OCI-M2 (cell line): ENCODE measurements around the gene GBF1.
A peak's percentile ranks its signal among the peaks of the same experiment; 100 is the strongest.

Source experiments
- DNase-seq: peaks from one replicate; lab custom pipeline; 2025; ENCODE audit not compliant: unreplicated experiment; lab: John Stamatoyannopoulos, UW

GBF1 gene

DNA sequence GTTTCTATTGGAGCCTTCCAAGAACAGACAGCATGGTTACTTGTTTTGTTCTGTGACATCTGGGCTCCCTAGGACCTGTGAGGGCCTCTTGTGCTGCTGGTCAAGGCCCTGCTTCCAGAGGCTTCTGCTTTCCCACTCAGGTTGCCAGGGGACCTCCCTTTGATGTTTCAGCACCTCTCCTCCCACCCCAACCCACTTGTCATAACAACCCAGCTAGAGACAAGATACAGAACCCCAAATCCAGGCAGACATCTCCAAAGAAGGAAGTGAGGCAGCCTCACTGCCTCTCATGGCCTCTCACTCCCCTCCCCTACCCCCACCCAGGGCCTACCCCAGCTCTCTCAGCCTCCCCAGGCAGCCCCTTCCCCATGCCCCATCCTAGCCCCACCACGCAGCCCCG, 161.5 kb downstream of the GBF1 start:
- no peak for DNase-seq

DNA sequence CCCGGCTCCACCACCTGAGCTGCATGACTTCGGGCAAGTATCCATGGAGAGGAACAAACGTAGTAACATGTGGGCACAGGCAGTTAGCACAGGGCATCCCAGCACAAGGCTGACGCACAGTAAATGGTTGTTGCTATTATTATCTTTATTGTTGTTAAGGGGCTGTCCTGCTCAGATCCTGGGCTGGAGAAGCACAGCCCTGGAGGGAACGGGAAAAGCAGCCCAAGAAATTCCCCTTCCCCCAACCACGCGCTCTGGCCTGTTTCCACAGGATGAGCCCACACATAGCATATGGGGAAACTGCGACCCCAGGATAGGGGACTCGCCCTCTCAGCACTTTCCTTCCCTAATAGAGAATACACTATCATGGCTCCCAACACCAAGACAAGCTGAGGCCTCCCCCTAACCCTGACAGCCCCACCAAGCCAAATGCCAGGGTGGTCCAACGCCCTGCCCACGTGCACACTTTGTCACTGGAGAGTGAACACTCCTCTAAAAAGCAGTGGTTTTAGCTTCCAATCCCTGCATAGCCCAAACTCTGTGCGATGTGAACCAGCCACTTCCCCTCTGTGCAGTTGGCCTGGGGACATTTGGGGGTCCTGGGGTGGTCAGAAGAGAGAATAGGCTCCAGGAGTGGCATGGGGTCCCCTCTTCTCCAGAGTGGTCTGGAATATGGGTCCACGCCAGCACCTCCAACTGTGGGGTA, 162.2 kb downstream of the GBF1 start:
- no peak for DNase-seq

DNA sequence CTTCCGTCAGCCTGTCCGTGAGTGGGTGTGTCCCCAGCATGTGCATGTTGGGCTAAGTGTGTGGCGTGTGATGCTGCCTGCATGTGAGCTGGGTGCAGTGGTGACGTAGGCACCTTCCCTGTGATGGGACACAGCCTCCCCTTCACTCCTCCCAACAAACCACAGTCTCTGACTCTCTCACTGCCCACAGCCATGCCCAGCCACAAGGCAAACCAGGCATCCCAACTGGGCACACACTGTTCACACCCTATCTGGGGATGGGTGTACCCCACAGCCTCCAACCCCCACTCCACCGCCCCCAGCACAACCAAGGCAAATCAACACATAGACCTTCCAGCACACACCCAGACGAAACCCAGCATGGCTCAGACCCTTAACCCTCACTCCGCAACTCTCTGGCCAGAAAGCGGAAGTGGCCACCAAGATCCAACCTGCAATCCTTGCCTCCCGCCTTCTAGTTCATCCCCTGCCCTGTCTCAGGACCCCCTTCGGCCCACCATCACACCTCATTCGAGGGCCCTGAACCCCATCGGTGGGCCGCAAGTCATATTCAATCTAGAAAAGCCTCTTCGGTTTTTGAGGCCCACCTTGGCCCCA, 162.9 kb downstream of the GBF1 start:
- no peak for DNase-seq

DNA sequence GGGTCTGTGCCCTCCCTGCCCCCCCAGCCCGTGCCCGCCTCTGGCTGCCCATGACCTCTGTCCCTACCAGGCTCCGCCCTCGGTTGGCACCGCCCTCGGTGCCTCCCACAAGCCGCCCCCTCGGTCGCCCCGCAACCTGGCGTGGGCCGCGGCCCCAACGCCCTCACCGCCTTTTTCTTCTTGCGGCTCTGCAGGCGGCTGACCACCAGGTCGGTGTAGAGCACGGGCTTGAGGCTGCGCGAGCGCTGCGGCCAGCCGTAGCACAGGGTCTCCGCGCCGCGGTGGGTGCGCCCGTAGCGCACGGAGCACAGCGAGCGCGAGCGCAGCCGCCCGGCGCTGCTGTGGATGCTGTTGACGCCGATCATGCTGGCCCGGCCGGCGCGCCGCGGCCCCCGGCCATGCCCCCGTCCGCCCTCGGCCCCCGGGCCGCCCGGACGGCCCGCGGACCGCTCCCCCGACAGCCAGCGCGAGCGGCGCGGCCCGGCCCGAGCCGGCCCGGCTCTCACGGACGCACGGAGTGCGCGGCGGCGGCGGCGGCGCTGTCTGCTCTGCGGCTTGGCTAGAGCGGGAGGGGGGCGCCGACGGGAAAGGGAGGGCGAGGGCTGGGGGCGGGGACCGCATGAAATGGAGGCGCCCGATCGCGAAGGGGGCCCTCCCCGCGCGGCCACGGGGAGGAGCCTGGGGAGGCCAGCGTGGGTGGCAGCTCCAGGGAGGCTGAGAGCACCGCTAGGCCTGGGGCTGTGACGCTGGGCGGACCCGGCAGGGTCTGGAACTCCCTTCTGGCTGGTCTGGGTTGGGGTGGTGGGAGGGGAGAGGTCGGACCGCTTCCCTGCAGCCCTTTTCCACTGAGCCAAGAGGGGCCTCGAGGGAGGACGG, 163.6 kb downstream of the GBF1 start:
- DNase-seq, result no peak

- DNase-seq, result no peak
These were observed 164.5 kb downstream of the GBF1 start for GRCh38 chr10:102409604-102410428.

DNA sequence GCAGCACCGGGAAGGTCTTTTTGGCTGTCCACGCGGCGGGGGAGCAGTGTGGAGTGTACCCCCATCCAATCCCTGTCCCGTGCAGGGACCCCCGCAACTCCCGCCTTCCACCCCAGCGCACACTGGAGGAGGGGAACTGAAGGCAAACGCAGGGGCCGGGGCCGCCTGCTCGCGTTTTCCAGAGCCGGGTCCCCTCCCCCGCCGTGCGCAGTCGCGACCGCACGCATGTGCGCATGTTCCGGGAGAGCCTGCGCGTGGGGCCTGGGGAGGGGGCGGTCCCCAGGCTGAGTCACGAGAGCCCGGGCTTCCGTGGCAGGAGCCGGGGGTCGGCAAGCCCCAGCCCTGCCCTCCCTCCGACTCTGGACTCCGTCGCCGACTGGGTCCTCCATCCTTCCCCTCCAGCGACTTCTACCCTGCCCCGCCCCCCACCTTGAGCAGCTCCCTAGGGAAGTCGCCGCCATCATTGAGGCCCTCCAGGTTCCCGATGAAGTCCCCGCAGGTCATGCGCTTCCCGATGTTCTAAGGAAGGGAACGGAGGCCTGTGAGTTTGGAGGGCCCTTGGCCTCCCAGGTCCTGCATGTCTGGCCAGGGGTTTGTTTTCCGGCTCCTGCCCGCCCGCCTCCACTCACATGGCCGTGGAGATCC, 165.2 kb downstream of the GBF1 start:
- DNase-seq, result no peak

DNA sequence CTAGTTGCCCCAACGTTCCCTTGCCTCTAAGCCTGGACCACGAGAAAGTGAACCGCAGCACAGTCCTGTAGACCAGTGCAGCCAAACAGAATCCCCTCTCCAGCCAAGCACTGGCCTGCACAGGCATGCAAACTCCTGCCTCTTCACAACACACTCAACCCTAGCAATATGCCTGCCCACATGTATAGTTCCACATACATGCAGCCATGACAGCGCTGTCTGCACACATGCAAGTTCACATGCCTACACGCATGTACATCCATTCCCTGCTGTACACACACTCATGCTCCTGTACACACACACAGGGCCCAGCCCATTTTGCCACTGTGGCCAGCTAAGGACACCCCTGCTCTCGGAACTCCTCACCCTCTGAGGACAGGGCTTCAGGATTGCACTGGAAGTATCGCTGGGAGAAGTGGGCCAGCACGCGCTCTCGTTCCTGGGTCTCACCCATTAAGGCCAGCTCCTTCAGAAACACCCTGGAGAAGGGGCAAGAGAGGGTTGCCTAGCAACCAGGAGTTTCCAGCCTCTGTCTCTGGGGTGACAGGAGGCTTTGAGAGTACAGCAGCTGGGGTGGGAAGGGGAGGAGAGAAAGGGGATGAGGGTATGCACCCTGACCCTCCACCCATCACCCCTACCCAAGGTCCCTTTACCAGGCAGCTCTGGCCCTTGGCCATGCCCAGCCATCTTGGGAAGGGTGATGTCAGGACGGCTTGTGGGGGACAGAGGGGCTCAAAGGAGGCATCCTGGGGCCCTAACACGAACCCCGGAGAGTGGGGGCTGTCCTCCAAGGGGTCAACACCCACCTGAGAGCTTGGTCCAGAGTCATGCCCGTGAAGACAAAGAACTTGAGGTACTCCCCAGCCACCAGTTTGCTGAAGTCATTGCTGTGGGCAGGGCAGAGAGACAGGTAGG, 166.3 kb downstream of the GBF1 start:
- no peak for DNase-seq

DNA sequence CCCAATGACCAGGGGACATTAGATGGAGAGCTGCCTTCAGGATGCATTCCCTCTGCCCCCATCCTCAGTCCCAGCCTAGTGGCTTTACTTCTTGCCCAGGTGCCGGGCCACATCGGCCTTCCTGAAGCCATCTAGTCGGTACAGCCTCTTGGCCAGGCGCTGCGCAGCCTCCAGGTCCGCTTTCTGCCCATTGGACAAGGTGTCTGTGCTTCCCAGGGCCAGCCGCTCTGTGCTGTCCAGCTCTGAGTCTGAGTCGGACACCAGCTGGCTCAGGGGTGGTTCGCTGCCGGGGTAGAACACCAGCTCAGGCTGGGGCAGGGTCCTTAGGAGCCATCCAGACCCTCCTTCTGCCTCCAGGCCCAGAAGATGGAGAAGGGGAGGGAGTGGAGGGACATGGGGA, 167.0 kb downstream of the GBF1 start:
- no peak for DNase-seq

GRCh38 chr10:102413053-102413705, 167.8 kb downstream of the GBF1 start:
- no peak for DNase-seq

DNA sequence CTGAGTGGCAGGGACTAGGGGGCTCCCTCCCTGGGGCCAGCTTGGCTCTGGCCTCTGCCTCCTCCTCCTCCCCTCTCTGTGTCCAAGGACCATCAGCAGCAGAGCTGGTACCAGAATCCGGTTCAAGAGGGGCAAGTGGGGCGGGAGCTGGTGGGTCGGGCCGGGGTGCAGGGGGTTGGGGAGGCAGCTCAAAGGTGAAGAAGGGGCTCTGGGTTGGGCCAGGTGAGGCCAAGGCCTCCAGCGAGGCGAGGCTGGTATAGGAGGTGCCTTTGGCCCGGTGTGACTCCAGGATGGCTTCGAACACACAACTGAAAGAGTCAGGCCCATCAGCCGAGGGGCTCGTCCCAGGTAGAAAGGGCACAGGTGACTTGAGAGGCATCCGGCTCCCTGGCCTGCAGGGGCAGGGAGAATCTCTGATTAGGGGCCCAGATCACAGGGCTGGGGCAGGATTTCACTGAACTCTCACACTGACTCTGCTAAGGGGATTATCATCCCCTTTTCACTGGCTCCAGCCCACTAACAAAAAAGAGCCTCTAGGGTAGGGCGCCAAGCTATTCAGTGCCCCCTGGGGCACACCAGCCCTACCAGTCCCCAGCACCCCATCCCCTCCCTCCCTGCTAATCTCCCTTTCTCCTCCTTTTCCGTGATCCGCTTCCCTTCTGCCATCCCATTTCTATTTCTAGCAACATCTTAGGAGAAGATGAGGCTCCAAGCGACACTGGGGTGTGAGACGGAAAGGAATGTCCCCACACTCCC, 168.7 kb downstream of the GBF1 start:
- no peak for DNase-seq

DNA sequence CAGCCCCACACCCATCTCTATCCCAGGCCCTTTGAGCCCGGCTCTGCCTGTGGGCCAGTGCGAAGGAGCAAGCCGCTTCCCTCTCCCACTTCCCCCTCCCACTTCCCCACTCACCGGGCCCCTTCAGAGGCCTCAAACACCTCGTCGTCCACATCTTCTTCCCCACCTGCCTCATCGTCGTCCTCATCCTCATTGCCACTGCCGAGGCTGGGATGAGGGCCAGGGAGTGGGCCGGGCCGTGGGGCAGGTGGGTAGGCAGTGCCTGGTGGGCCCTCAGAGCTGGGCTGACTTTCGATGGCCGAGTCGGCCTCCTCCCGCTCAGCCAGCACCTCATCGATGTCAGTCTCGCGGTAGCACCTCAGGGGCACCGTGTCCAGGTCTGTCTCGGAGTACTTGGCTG, 169.4 kb downstream of the GBF1 start:
- no peak for DNase-seq

GRCh38 chr10:102416283-102416682, 171.0 kb downstream of the GBF1 start:
- DNase-seq, result no peak

- no peak for DNase-seq
These were observed 171.4 kb downstream of the GBF1 start for GRCh38 chr10:102416695-102417094.

DNA sequence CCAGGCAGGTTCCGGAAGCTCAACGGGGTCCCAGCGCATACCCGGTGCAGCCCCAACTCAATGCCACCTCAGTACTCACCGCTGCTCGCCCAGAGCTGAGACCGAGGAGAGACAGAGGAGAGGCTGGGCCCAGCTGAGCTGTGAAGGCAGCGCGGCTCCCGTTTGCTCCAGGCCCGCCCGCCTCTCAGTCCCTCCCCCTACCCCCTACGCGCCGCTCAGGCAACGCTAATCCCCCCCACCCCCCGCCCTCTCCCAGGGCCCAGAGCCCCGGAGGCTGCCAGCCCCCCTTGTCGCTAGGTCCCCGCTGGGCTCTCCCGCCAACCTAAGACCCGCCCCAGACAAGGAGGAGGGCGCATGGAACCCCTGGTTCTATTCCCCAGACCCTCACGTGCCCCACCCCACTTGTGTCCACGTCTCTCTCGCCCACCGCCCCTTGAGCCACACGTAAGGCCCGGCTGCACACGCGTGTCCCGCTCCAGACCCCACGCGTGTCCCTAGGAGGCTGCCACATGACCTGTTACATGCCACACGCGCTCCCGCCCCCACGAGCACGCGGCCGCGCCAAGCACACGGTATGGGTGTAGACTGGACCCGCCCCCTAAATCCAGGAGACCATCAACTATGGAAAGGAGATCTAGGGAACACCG, 173.4 kb downstream of the GBF1 start, which contains the start of gene PSD:
Gene PSD, minus strand, starts transcription at position 164 of the 647 bp plus-strand sequence. CDS start 1,747 bp downstream, outside the sequence.
- no peak for DNase-seq

DNA sequence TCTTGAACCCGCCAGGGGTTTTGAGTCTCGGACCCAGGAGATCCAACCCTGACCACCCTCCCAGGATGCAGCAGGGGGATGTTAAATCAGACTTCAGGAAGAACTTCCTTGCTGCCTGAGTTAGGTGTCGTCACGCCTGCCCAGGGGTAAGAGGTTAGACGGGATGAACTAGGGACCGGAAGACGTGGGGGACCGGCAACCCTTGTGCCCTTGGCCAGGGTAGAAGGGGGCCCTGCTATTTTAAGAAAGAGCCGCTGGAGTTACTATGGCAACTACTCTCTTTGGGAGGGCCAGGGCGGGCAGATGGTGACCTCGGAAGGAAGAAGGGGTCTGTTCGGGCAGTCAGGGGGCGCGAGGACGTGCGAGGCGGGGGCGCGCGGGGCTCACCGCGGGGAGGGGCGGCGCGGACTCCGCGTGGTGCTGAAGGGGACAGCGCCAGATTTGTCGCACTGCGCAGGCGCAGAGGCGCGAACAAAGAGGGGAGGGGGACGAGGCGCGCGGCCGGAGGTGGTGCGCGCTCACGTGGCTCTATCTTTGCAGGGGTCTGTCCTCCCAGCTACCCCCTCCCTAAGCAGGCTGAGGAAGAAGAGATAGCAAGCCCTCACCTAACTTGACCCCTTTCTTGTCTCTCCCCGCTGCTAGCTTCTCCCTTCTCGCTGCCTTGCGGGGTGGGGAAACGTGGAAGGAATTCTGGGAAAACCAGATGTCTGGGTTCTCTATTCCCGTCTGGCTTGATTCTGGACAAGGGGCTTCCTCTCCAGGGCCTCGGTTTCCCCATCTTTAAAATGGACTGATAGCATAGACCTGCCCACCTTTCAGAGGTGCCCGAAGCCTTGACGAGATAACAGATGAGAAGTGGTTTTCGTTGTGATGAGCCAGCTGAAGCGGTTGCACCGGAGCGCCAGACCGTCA, 174.2 kb downstream of the GBF1 start:
- DNase-seq, result peak; percentile 78

DNA sequence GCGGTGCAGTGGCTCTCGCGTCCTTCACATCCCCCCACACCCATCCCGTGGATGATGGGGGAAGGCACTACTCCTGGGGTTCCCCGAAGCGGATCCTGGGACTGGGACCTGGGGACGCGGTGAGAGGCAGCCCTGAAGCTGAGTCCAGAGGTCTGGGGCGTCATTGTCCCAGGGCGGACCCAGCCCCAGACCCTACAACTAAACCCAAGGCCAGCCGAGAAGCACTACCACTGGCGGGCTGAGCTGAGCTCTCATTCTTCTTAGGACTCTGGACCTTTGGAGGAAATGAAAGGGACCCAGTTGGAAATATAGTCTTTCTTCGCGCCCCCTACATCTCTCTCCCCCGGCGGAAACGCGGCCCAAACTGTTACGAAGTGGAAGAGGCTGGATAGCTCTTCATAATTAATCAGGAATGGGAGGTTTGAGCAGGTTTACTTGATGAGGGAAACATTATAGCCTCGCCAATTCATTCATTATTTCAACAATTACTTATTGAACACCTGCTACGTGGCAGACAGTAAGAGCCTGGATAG, 174.9 kb downstream of the GBF1 start:
- no peak for DNase-seq
